Measurements from ENCODE around the gene PCK2.
A peak's percentile ranks its signal among the peaks of the same experiment; 100 is the strongest.

The PCK2 gene

GRCh38 chr14:24108336-24108874, 14.3 kb downstream of the PCK2 start:
- Histone ChIP-seq H3K27me3 (ENCODE audit: control insufficient read depth, insufficient read depth, low read length) (no peaks in the 10 kb centered on the region), H3K4me1 (peaks cover 7% of the 10 kb centered on the region), H3K4me2 (ENCODE audit: low read length) (no peak overlapping the region), H3K9me3 (ENCODE audit: control insufficient read depth, low read length) (no peaks in the 10 kb centered on the region), H3K4me3 (ENCODE audit: low read depth, low read length) (no peak overlapping the region), H3K79me2 (peaks cover 25% of the 10 kb centered on the region), H3K27ac (peak overlapping the region; percentile 48), H3K36me3 (ENCODE audit: control insufficient read depth, insufficient read depth, low read length) (no peaks in the 10 kb centered on the region), H2AFZ (peak overlapping the region; percentile 52), H3K9ac (no peak overlapping the region)
- TF ChIP-seq CTCF (IDR thresholded peaks at IDR 0.05): no peak

DNA sequence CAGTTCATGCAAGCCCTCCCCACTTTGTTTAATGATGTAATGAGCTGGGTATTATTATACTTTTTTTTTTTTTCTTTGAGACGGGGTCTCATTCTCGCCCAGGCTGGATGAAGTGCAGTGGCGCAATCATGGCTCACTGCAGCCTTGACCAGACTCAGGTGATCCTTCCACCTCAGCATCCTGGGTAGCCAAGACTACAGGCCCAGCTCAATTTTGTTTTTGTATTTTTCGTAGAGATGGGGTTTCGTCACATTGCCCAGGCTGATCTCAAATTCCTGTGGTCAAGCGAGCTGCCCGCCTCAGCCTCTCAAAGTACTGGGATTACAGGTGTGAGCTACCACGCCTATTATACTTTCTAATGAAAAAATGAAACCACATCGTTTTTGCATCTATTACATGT, 15.9 kb downstream of the PCK2 start:
- peaks cover 22% of the 10 kb centered on the region for H3K79me2 ChIP-seq
- no peaks in the 10 kb centered on the region for H3K27me3 ChIP-seq (ENCODE audit: control insufficient read depth, insufficient read depth, low read length)
- H3K36me3 ChIP-seq (ENCODE audit: control insufficient read depth, insufficient read depth, low read length): no peaks in the 10 kb centered on the region
- H3K27ac ChIP-seq: no peak overlapping the region
- no peak overlapping the region for H3K9ac ChIP-seq
- no peak for TF ChIP-seq CTCF (IDR thresholded peaks at IDR 0.05)
- no peak overlapping the region for H3K4me3 ChIP-seq (ENCODE audit: low read depth, low read length)
- no peak overlapping the region for H2AFZ ChIP-seq
- H3K4me1 ChIP-seq: peaks cover 9% of the 10 kb centered on the region
- no peak overlapping the region for H3K4me2 ChIP-seq (ENCODE audit: low read length)
- no peaks in the 10 kb centered on the region for H3K9me3 ChIP-seq (ENCODE audit: control insufficient read depth, low read length)

GRCh38 chr14:24110523-24110922, 16.4 kb downstream of the PCK2 start:
- Histone ChIP-seq H3K79me2 (peaks cover 24% of the 10 kb centered on the region), H3K4me3 (ENCODE audit: low read depth, low read length) (no peak overlapping the region), H3K4me2 (ENCODE audit: low read length) (no peak overlapping the region), H3K9me3 (ENCODE audit: control insufficient read depth, low read length) (no peaks in the 10 kb centered on the region), H3K27me3 (ENCODE audit: control insufficient read depth, insufficient read depth, low read length) (no peaks in the 10 kb centered on the region), H3K9ac (no peak overlapping the region), H2AFZ (no peak overlapping the region), H3K27ac (no peak overlapping the region), H3K4me1 (peaks cover 9% of the 10 kb centered on the region), H3K36me3 (ENCODE audit: control insufficient read depth, insufficient read depth, low read length) (no peaks in the 10 kb centered on the region)
- no peak for TF ChIP-seq CTCF (IDR thresholded peaks at IDR 0.05)

DNA sequence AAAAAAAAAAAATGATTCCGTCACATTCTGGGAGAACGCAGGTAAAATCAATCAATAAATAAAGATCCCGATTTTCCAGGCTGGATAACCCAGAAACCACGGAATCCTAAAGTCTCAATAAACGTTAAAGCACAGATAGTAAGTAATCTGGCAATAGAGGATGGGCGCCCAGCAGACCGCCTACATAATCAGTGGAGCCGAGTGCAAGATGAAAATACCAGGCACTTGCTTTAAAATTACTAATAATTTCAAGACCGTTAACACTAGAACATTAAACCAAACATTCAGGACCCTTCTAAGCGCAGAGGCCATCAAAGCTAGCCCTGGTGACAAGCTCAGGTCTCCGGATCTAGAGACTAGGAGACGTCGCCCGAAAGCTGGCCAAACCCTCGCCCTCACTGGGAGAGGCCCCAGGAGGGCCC, 19.3 kb downstream of the PCK2 start:
- H3K9ac ChIP-seq: peak overlapping the region; percentile 61
- peak overlapping the region; percentile 86 for H2AFZ ChIP-seq
- H3K4me2 ChIP-seq (ENCODE audit: low read length): peak overlapping the region; percentile 84
- no peaks in the 10 kb centered on the region for H3K36me3 ChIP-seq (ENCODE audit: control insufficient read depth, insufficient read depth, low read length)
- TF ChIP-seq CTCF (IDR thresholded peaks at IDR 0.05): no peak
- H3K27ac ChIP-seq: peak overlapping the region; percentile 100
- no peaks in the 10 kb centered on the region for H3K27me3 ChIP-seq (ENCODE audit: control insufficient read depth, insufficient read depth, low read length)
- H3K4me1 ChIP-seq: peaks cover 19% of the 10 kb centered on the region
- peak overlapping the region; percentile 99 for H3K4me3 ChIP-seq (ENCODE audit: low read depth, low read length)
- peaks cover 26% of the 10 kb centered on the region for H3K79me2 ChIP-seq
- no peaks in the 10 kb centered on the region for H3K9me3 ChIP-seq (ENCODE audit: control insufficient read depth, low read length)

Data from parathyroid adenoma (tissue), 2 donors.